DND-41 (cell line): ENCODE measurements around the gene ZFP90.

Source experiments
- ATAC-seq: fragments of 200-7000 bp; cut with Tn5 transposase; 3 replicates; pipeline ENCODE4 v1.9.1; 2021; ENCODE audit warnings: low read depth; ENCODE audit not compliant: insufficient read depth
- DNase-seq: peaks from one replicate; pipeline ENCODE4 v3.0.0-alpha.2; 2020
- H2AFZ ChIP-seq: 2 replicates; pipeline ENCODE4 v1.6.0; 2012; ENCODE audit warnings: low read depth, low read length
- H3K27ac ChIP-seq: 2 replicates; pipeline ENCODE4 v1.5.1; 2012; ENCODE audit warnings: low read length, inconsistent platforms
- H3K27me3 ChIP-seq: fragments of 200-600 bp; sonication (generic); 2 replicates; pipeline ENCODE4 v1.6.0; 2012; ENCODE audit warnings: low read length, mild to moderate bottlenecking, inconsistent platforms; ENCODE audit not compliant: insufficient read depth, poor library complexity
- H3K36me3 ChIP-seq: 2 replicates; pipeline ENCODE4 v1.5.1; 2012; ENCODE audit warnings: low read length, inconsistent platforms; ENCODE audit not compliant: insufficient read depth
- H3K4me1 ChIP-seq: 2 replicates; pipeline ENCODE4 v1.5.1; 2012; ENCODE audit warnings: mild to moderate bottlenecking, low read length; ENCODE audit not compliant: insufficient read depth
- H3K4me2 ChIP-seq: 2 replicates; pipeline ENCODE4 v1.6.0; 2012; ENCODE audit warnings: mild to moderate bottlenecking, moderate library complexity, low read length, inconsistent platforms; ENCODE audit not compliant: insufficient read depth
- H3K4me3 ChIP-seq, 2 experiments: fragments of 200-600 bp in 1 of 2; shearing (Covaris generic) in 1 of 2; 2 replicates each; pipeline ENCODE4 v1.5.1; 2012 to 2016; ENCODE audit warnings: inconsistent platforms in 2 of 2, low read length in 2 of 2, mild to moderate bottlenecking in 2 of 2, low read depth in 1 of 2, moderate library complexity in 1 of 2
- H3K79me2 ChIP-seq: 2 replicates; pipeline ENCODE4 v1.6.0; 2012; ENCODE audit warnings: low read length, inconsistent platforms; ENCODE audit not compliant: insufficient read depth
- H3K9ac ChIP-seq: 2 replicates; pipeline ENCODE4 v1.6.0; 2012; ENCODE audit warnings: low read depth, mild to moderate bottlenecking, inconsistent platforms, low read length, moderate library complexity
- H3K9me3 ChIP-seq: 2 replicates; pipeline ENCODE4 v1.5.1; 2012; ENCODE audit warnings: low read length, moderate library complexity, mild to moderate bottlenecking, inconsistent platforms; ENCODE audit not compliant: insufficient read depth, severe bottlenecking
- H4K20me1 ChIP-seq: 2 replicates; pipeline ENCODE4 v1.6.0; 2012; ENCODE audit warnings: low read length; ENCODE audit not compliant: insufficient read depth
- EZH2 ChIP-seq: IDR thresholded peaks from 3 replicates; pipeline ENCODE4 v1.6.1; 2012; ENCODE audit warnings: borderline replicate concordance, low read depth, mild to moderate bottlenecking, moderate library complexity, low read length, inconsistent platforms; ENCODE audit not compliant: severe bottlenecking
- TF ChIP-seq, protein P1 (sequence below): IDR thresholded peaks from 2 replicates; pipeline ENCODE4 v1.5.1; 2012; ENCODE audit warnings: borderline replicate concordance, low read length, moderate library complexity, mild to moderate bottlenecking; ENCODE audit not compliant: poor library complexity, severe bottlenecking; ENCODE audit errors: extremely low read depth

The ZFP90 gene

DNA sequence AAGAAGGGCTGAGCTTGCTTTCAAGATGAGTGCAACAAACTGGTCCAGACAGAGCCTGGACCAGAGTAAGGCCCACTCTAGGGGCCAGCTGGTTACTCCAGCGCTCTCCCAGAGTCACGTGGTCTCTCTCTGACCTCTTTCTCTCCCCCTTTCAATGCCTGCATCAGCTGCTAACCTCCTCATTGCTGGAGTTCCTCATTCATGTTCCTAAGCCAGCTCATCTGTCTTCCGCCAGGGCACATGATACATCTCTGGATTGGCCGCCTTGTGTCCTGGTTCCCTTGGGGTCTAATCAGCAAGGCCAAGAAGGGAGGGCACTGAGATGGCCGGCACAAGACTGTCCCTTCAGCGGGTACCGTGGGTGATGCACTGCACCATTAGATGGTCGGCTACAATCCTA, 26.9 kb upstream of the ZFP90 start:
- Histone ChIP-seq H3K4me1 (no peaks in the 10 kb centered on the region), H3K27me3 (no peaks in the 10 kb centered on the region)
- DNase-seq, result no peak

DNA sequence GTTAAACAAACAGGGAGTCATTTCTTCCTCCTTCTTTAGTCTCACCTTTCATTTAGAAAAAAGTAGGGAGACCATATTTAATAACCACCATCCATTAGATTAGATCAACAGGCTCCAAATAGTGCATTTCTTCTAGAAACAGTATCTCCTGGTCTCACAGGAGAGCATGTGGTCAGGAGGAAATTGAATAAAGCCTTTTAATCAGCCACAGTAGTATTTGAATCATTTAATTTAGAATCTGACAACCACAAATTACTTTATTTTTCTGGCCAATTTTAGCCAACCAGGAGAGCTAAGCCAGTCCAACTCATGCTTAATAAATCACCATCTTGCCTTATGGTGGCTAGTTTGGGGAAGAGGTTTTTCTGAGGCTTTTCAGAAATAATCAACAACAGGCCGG, 26.3 kb upstream of the ZFP90 start:
- Histone ChIP-seq H3K36me3 (no peaks in the 10 kb centered on the region), H3K27me3 (no peaks in the 10 kb centered on the region), H3K9ac (no peak overlapping the region), H2AFZ (no peak overlapping the region), H3K27ac (no peak overlapping the region), H3K9me3 (no peaks in the 10 kb centered on the region), H3K4me2 (no peak overlapping the region), H3K4me3 (no peak overlapping the region), H4K20me1 (no peaks in the 10 kb centered on the region), H3K4me1 (no peaks in the 10 kb centered on the region), H3K79me2 (no peaks in the 10 kb centered on the region)
- DNase-seq (no peak), ATAC-seq (no peak)
- no peak for TF ChIP-seq EZH2
- TF ChIP-seq, protein P1, sequence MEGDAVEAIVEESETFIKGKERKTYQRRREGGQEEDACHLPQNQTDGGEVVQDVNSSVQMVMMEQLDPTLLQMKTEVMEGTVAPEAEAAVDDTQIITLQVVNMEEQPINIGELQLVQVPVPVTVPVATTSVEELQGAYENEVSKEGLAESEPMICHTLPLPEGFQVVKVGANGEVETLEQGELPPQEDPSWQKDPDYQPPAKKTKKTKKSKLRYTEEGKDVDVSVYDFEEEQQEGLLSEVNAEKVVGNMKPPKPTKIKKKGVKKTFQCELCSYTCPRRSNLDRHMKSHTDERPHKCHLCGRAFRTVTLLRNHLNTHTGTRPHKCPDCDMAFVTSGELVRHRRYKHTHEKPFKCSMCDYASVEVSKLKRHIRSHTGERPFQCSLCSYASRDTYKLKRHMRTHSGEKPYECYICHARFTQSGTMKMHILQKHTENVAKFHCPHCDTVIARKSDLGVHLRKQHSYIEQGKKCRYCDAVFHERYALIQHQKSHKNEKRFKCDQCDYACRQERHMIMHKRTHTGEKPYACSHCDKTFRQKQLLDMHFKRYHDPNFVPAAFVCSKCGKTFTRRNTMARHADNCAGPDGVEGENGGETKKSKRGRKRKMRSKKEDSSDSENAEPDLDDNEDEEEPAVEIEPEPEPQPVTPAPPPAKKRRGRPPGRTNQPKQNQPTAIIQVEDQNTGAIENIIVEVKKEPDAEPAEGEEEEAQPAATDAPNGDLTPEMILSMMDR, result no peak

More for the DNA sequence above, 26.9 kb upstream of the ZFP90 start:
- Histone ChIP-seq H3K27ac (no peak overlapping the region), H3K4me2 (no peak overlapping the region), H3K9ac (no peak overlapping the region), H3K9me3 (no peaks in the 10 kb centered on the region), H4K20me1 (no peaks in the 10 kb centered on the region), H3K36me3 (no peaks in the 10 kb centered on the region), H2AFZ (no peak overlapping the region), H3K79me2 (no peaks in the 10 kb centered on the region), H3K4me3 (no peak overlapping the region)
- no peak for TF ChIP-seq EZH2
- TF ChIP-seq, protein P1, result no peak
- no peak for ATAC-seq

DNA sequence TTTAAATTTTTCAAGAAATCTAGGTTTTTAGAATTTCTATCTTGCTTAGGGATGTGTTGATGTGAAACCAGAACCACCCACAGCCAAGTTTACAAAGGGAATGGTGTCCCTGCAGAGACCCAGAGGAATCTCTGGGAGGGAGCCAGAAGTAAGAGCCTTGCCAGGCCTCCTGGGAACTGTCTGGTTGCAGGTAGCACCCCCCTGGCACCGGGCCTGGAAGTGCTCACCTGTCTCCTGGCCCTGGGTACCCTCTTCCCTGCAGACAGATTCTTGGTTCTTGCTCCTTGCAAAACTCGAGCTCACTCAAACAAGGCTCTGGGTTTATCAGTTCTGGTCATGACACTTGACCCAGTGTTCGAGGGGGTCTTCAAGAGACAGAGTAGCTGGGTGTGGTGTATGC, 24.6 kb upstream of the ZFP90 start:
- DNase-seq (no peak), ATAC-seq (no peak)
- H3K4me1 ChIP-seq, result no peaks in the 10 kb centered on the region
- no peak overlapping the region for H3K4me3 ChIP-seq
- no peaks in the 10 kb centered on the region for H3K9me3 ChIP-seq
- no peaks in the 10 kb centered on the region for H3K36me3 ChIP-seq
- H3K27me3 ChIP-seq, result no peaks in the 10 kb centered on the region
- H4K20me1 ChIP-seq, result no peaks in the 10 kb centered on the region
- no peak overlapping the region for H3K9ac ChIP-seq
- TF ChIP-seq, protein P1, result no peak
- no peak for TF ChIP-seq EZH2
- no peaks in the 10 kb centered on the region for H3K79me2 ChIP-seq
- H3K27ac ChIP-seq, result no peak overlapping the region
- no peak overlapping the region for H3K4me2 ChIP-seq
- no peak overlapping the region for H2AFZ ChIP-seq

DNA sequence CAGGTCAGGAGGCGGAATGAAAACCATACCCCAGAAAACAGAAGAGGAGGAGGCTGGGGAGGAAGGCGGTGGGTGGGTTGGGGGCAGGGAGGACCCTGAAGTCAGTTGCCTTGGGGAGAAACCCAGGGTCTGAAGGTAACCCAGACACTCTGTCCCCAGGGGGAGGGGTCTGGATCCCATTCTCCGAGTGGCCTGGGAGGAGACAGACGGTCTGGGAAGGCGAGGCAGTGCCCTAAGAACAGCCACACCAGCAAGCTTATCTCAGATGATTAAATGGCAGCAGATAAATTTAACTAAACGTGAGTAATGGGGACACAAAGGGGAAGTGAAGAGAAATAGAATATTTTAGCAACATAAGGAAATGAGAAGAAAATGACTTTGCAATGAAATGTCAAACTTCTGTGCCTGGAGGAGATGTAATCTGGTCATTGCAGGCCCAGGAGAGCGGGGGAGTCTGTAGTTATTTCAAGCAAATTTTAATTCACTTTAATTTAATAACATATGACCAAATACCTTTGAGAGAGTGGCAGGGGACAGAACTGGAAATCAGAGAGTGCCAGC, 21.4 kb upstream of the ZFP90 start:
- no peak for DNase-seq
- no peak overlapping the region for H3K4me3 ChIP-seq
- no peak overlapping the region for H2AFZ ChIP-seq
- H3K9me3 ChIP-seq, result no peaks in the 10 kb centered on the region
- no peak overlapping the region for H3K9ac ChIP-seq
- no peaks in the 10 kb centered on the region for H4K20me1 ChIP-seq
- no peaks in the 10 kb centered on the region for H3K79me2 ChIP-seq
- no peak for ATAC-seq
- H3K4me2 ChIP-seq, result no peak overlapping the region
- no peak overlapping the region for H3K27ac ChIP-seq
- H3K36me3 ChIP-seq, result no peaks in the 10 kb centered on the region
- no peak for TF ChIP-seq EZH2
- TF ChIP-seq, protein P1, result no peak
- no peaks in the 10 kb centered on the region for H3K27me3 ChIP-seq
- peaks cover 10% of the 10 kb centered on the region for H3K4me1 ChIP-seq
